Adipose tissue (tissue), 3 donors: Measurements from ENCODE around the gene TLR9. TPM values are rescaled to one million over a fixed set of nuclear protein-coding genes. Genes with fewer than 3 reads are reported as not detected.

Experiments
- H3K27ac ChIP-seq: one replicate; pipeline ENCODE4 v1.5.1; 2013; ENCODE audit warnings: low read depth, low read length
- WGBS, 3 donors: extraction: QIAGEN DNeasy Blood & Tissue Kit; methylation state at CpG; one replicate each; pipeline ENCODE4 v1.1.7; 2013; 5-methylcytosine and 5-hydroxymethylcytosine counted together
- polyA plus RNA-seq, 3 donors: library from polyadenylated mRNA; stranded (reverse); fragments of 200-250 nt; gene quantifications; one replicate each; pipeline ENCODE4 v1.2.3, GENCODE V29; 2013
- donor health status: healthy with polysubstance abuse.
- donor health status: Bipolar disorder and iron deficiency.
- donor health status: healthy.

TLR9 gene
- polyA plus RNA-seq, 3 donors, result 0.08 to 0.22 (median 0.15) TPM

GRCh38 chr3:52222319-52223221, 2.9 kb downstream of the TLR9 start:
- WGBS, 3 donors, result 86 to 94% (median 89%) methylated on average over 39 to 41 of the region's 41 CpGs
- no peak overlapping the region for H3K27ac ChIP-seq

- H3K27ac ChIP-seq, result no peak overlapping the region
- WGBS, 3 donors, result 75 to 87% (median 80%) methylated on average over 34 of the region's 34 CpGs
These were observed 3.7 kb downstream of the TLR9 start for GRCh38 chr3:52221563-52222318.

GRCh38 chr3:52221141-52221562, 4.3 kb downstream of the TLR9 start:
- 91 to 96% (median 94%) methylated on average over 26 to 27 of the region's 27 CpGs for WGBS, 3 donors
- no peak overlapping the region for H3K27ac ChIP-seq

- 29 to 35% (median 32%) methylated on average over 9 of the region's 9 CpGs for WGBS, 3 donors
- H3K27ac ChIP-seq, result no peak overlapping the region
These were observed 4.9 kb downstream of the TLR9 start for GRCh38 chr3:52220380-52221026.

- WGBS, 3 donors, result 59 to 70% (median 64%) methylated on average over 6 of the region's 6 CpGs
- H3K27ac ChIP-seq, result no peak overlapping the region
These were observed 6.4 kb downstream of the TLR9 start for GRCh38 chr3:52218937-52219650.

GRCh38 chr3:52218454-52218853, 7.0 kb downstream of the TLR9 start:
- WGBS, 3 donors, result 52 to 77% (median 52%) methylated on average over 12 of the region's 12 CpGs
- H3K27ac ChIP-seq, result peak overlapping the region; percentile 34

GRCh38 chr3:52218026-52218425, 7.4 kb downstream of the TLR9 start:
- H3K27ac ChIP-seq, result peak overlapping the region; percentile 34
- WGBS, 3 donors, result 53 to 83% (median 65%) methylated on average over 3 of the region's 3 CpGs

- H3K27ac ChIP-seq, result no peak overlapping the region
- 54 to 82% (median 55%) methylated on average over 10 of the region's 10 CpGs for WGBS, 3 donors
These were observed 8.0 kb downstream of the TLR9 start for GRCh38 chr3:52217409-52217805.

GRCh38 chr3:52216585-52217408, 8.6 kb downstream of the TLR9 start:
- WGBS, 3 donors, result 24 to 30% (median 26%) methylated on average over 13 of the region's 13 CpGs
- peak overlapping the region; percentile 26 for H3K27ac ChIP-seq

GRCh38 chr3:52215351-52215750, 10.1 kb downstream of the TLR9 start:
- WGBS, 3 donors, result 92 to 98% (median 93%) methylated on average over 7 of the region's 7 CpGs
- no peak overlapping the region for H3K27ac ChIP-seq

GRCh38 chr3:52213901-52214300, 11.5 kb downstream of the TLR9 start:
- no peak overlapping the region for H3K27ac ChIP-seq

GRCh38 chr3:52213005-52213404, 12.4 kb downstream of the TLR9 start:
- no peak overlapping the region for H3K27ac ChIP-seq
- WGBS, 3 donors, result 65 to 82% (median 70%) methylated on average over 8 of the region's 8 CpGs

GRCh38 chr3:52211268-52211891, 14.1 kb downstream of the TLR9 start:
- WGBS, 3 donors, result 93 to 95% (median 95%) methylated on average over 18 of the region's 18 CpGs
- H3K27ac ChIP-seq, result no peak overlapping the region

- no peak overlapping the region for H3K27ac ChIP-seq
- WGBS, 3 donors, result 57 to 72% (median 64%) methylated on average over 6 of the region's 6 CpGs
These were observed 14.8 kb downstream of the TLR9 start for GRCh38 chr3:52210550-52211046.

- no peak overlapping the region for H3K27ac ChIP-seq
These were observed 15.4 kb downstream of the TLR9 start for GRCh38 chr3:52210037-52210436.

- 84 to 93% (median 88%) methylated on average over 4 of the region's 4 CpGs for WGBS, 3 donors
- no peak overlapping the region for H3K27ac ChIP-seq
These were observed 16.9 kb downstream of the TLR9 start for GRCh38 chr3:52208556-52208955.

GRCh38 chr3:52205727-52206372, 19.6 kb downstream of the TLR9 start:
- H3K27ac ChIP-seq, result no peak overlapping the region
- WGBS, 3 donors, result 80 to 86% (median 85%) methylated on average over 6 of the region's 6 CpGs
